ENCODE measurements around the gene SFPQ.

- TF ChIP-seq, protein P1, sequence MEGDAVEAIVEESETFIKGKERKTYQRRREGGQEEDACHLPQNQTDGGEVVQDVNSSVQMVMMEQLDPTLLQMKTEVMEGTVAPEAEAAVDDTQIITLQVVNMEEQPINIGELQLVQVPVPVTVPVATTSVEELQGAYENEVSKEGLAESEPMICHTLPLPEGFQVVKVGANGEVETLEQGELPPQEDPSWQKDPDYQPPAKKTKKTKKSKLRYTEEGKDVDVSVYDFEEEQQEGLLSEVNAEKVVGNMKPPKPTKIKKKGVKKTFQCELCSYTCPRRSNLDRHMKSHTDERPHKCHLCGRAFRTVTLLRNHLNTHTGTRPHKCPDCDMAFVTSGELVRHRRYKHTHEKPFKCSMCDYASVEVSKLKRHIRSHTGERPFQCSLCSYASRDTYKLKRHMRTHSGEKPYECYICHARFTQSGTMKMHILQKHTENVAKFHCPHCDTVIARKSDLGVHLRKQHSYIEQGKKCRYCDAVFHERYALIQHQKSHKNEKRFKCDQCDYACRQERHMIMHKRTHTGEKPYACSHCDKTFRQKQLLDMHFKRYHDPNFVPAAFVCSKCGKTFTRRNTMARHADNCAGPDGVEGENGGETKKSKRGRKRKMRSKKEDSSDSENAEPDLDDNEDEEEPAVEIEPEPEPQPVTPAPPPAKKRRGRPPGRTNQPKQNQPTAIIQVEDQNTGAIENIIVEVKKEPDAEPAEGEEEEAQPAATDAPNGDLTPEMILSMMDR (IDR thresholded peaks at IDR 0.05; ENCODE audit: low read length): no peak
- no peak for TF ChIP-seq EZH2 (IDR thresholded peaks at IDR 0.05; ENCODE audit: borderline replicate concordance, low read length)
Measured at GRCh38 chr1:35192853-35193664, at the start of gene SFPQ.
